Loucy (cell line): ENCODE data around the gene TAGLN2.

Experiments
- H2AFZ ChIP-seq: fragments of 200-600 bp; sonication (generic); 2 replicates; pipeline ENCODE4 v1.6.0; 2016; ENCODE audit warnings: antibody characterized with exemption, mild to moderate bottlenecking, low read length, moderate library complexity
- H3F3A ChIP-seq: fragments of 200-600 bp; 2 replicates; pipeline ENCODE4 v1.6.0; 2016; ENCODE audit warnings: antibody characterized with exemption, low read depth, mild to moderate bottlenecking
- H3K27me3 ChIP-seq: fragments of 200-600 bp; sonication (generic); 2 replicates; pipeline ENCODE4 v1.6.1; 2014; ENCODE audit warnings: low read length, mild to moderate bottlenecking; ENCODE audit not compliant: insufficient read depth, poor library complexity, severe bottlenecking
- H3K36me3 ChIP-seq: fragments of 200-600 bp; sonication (generic); 2 replicates; pipeline ENCODE4 v1.6.1; 2016; ENCODE audit warnings: low read length; ENCODE audit not compliant: insufficient read depth
- H3K4me1 ChIP-seq: fragments of 200-600 bp; sonication (generic); 2 replicates; pipeline ENCODE4 v1.5.1; 2014; ENCODE audit warnings: low read length, mild to moderate bottlenecking; ENCODE audit not compliant: insufficient read depth, poor library complexity, severe bottlenecking
- H3K4me2 ChIP-seq: fragments of 200-600 bp; sonication (generic); 2 replicates; pipeline ENCODE4 v1.6.0; 2014; ENCODE audit warnings: antibody characterized with exemption, low read length, low read depth, mild to moderate bottlenecking; ENCODE audit not compliant: poor library complexity, severe bottlenecking
- H3K4me3 ChIP-seq: fragments of 200-600 bp; sonication (generic); 2 replicates; pipeline ENCODE4 v1.5.1; 2014; ENCODE audit warnings: low read length, mild to moderate bottlenecking, mixed read lengths; ENCODE audit not compliant: poor library complexity, severe bottlenecking
- H3K79me2 ChIP-seq: fragments of 200-600 bp; sonication (generic); 2 replicates; pipeline ENCODE4 v1.6.1; 2014; ENCODE audit warnings: low read length; ENCODE audit not compliant: insufficient read depth
- H3K9ac ChIP-seq: fragments of 200-600 bp; sonication (generic); 2 replicates; pipeline ENCODE4 v1.6.0; 2014; ENCODE audit warnings: mild to moderate bottlenecking, low read depth, low read length, moderate library complexity; ENCODE audit not compliant: poor library complexity, severe bottlenecking
- H3K9me2 ChIP-seq: fragments of 200-600 bp; sonication (generic); replicated peaks from 2 replicates; pipeline ENCODE4 v1.6.1; 2016; ENCODE audit warnings: low read depth, low read length, mixed read lengths
- H3K9me3 ChIP-seq: fragments of 200-600 bp; sonication (generic); 2 replicates; pipeline ENCODE4 v1.6.1; 2014; ENCODE audit warnings: mild to moderate bottlenecking, antibody characterized with exemption, low read length, low read depth; ENCODE audit not compliant: insufficient read depth
- H4K20me1 ChIP-seq: fragments of 200-600 bp; sonication (generic); 2 replicates; pipeline ENCODE4 v1.6.0; 2014; ENCODE audit warnings: antibody characterized with exemption, low read length, mild to moderate bottlenecking; ENCODE audit not compliant: insufficient read depth, poor library complexity, severe bottlenecking
- CTCF ChIP-seq: fragments of 200-600 bp; sonication (generic); conservative IDR thresholded peaks from 2 replicates; pipeline ENCODE4 v1.5.1; 2014; ENCODE audit warnings: mild to moderate bottlenecking, antibody characterized with exemption, low read length
- EZH2phosphoT487 ChIP-seq: fragments of 200-600 bp; IDR thresholded peaks from 2 replicates; pipeline ENCODE4 v1.6.1; 2018; ENCODE audit warnings: antibody characterized with exemption, mild to moderate bottlenecking, moderate library complexity, borderline replicate concordance

The TAGLN2 gene

GRCh38 chr1:159953536-159954515 lies 28.5 kb upstream of the TAGLN2 start, which contains the start of gene SLAMF9:
Gene SLAMF9, minus strand, starts transcription at chr1:159954237. Its CDS starts 100 bp downstream, at chr1:159954137.
- H4K20me1 ChIP-seq: no peaks in the 10 kb centered on the region
- H2AFZ ChIP-seq: 0 out of 2 replicates have a peak within 1 kb of the TSS, but pooled peaks have one; percentile 21
- H3K9me3 ChIP-seq: no peaks in the 10 kb centered on the region
- H3K4me1 ChIP-seq: no peaks in the 10 kb centered on the region
- no peaks in the 10 kb centered on the region for H3K36me3 ChIP-seq
- no peak within 1 kb of the TSS for H3K4me2 ChIP-seq
- H3K9ac ChIP-seq: no peak within 1 kb of the TSS
- H3K9me2 ChIP-seq: no peaks in the 10 kb centered on the region
- TF ChIP-seq EZH2phosphoT487: no peak
- TF ChIP-seq CTCF: no peak
- no peaks in the 10 kb centered on the region for H3K27me3 ChIP-seq
- no peaks in the 10 kb centered on the region for H3K79me2 ChIP-seq
- H3K4me3 ChIP-seq: no peak within 1 kb of the TSS
- H3F3A ChIP-seq: no peaks in the 10 kb centered on the region

GRCh38 chr1:159952932-159953331 lies 27.6 kb upstream of the TAGLN2 start:
- no peak overlapping the region for H3K4me3 ChIP-seq
- no peaks in the 10 kb centered on the region for H3K9me2 ChIP-seq
- H3K9me3 ChIP-seq: no peaks in the 10 kb centered on the region
- H3K27me3 ChIP-seq: no peaks in the 10 kb centered on the region
- H3K4me2 ChIP-seq: no peak overlapping the region
- no peaks in the 10 kb centered on the region for H3K79me2 ChIP-seq
- no peaks in the 10 kb centered on the region for H4K20me1 ChIP-seq
- H2AFZ ChIP-seq: no peak overlapping the region
- no peaks in the 10 kb centered on the region for H3K4me1 ChIP-seq
- H3K9ac ChIP-seq: no peak overlapping the region
- H3K36me3 ChIP-seq: no peaks in the 10 kb centered on the region
- no peaks in the 10 kb centered on the region for H3F3A ChIP-seq
- no peak for TF ChIP-seq CTCF
- TF ChIP-seq EZH2phosphoT487: no peak

GRCh38 chr1:159951551-159951950 lies 26.2 kb upstream of the TAGLN2 start:
- Histone ChIP-seq H3K4me3 (no peak overlapping the region), H3K9me2 (no peaks in the 10 kb centered on the region), H3K4me2 (no peak overlapping the region), H3K9ac (no peak overlapping the region), H3F3A (no peaks in the 10 kb centered on the region), H2AFZ (no peak overlapping the region), H3K79me2 (no peaks in the 10 kb centered on the region), H3K9me3 (no peaks in the 10 kb centered on the region), H4K20me1 (no peaks in the 10 kb centered on the region), H3K36me3 (no peaks in the 10 kb centered on the region), H3K4me1 (no peaks in the 10 kb centered on the region), H3K27me3 (no peaks in the 10 kb centered on the region)
- TF ChIP-seq CTCF: no peak
- TF ChIP-seq EZH2phosphoT487: no peak
